ENCODE data around the gene KIF6.

Gene KIF6

DNA sequence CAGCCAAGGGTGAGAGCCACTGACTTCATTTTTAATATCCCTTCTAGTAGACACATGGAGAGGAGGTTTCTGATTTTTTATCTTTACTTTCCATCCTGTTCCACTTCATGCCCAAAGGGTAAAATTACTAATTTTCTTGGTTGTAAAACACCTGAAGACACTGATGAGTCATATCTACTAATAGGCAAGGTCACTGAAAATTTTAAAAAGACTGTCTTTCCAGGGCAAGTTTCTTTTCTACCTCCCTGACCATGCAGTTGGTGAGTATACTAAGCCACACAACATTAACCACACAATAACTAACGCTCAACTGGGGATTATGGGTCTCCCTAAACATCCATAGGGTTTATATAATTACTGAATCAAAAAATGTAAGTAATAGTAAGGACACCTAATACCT is 109.6 kb downstream of the KIF6 start:
- Histone ChIP-seq H3K27ac (ENCODE audit: extremely low read depth, low read depth, low read length) (no peak overlapping the region), H3K4me3 (ENCODE audit: low read depth, low read length) (no peak overlapping the region), H3K4me1 (ENCODE audit: control insufficient read depth, insufficient read depth, low read length) (no peaks in the 10 kb centered on the region), H3K36me3 (ENCODE audit: control insufficient read depth in 2 of 2, insufficient read depth in 1 of 2, low read length in 2 of 2) (no peaks in the 10 kb centered on the region), H3K9me3 (ENCODE audit: control insufficient read depth, insufficient read depth, low read depth, low read length) (no peaks in the 10 kb centered on the region)
- CTCF ChIA-PET = no interaction called here
- POLR2A ChIA-PET = no interaction called here
- TF ChIP-seq MEIS1 (CRISPR knock-in tag; IDR thresholded peaks at IDR 0.05; ENCODE audit: borderline replicate concordance) = no peak

DNA sequence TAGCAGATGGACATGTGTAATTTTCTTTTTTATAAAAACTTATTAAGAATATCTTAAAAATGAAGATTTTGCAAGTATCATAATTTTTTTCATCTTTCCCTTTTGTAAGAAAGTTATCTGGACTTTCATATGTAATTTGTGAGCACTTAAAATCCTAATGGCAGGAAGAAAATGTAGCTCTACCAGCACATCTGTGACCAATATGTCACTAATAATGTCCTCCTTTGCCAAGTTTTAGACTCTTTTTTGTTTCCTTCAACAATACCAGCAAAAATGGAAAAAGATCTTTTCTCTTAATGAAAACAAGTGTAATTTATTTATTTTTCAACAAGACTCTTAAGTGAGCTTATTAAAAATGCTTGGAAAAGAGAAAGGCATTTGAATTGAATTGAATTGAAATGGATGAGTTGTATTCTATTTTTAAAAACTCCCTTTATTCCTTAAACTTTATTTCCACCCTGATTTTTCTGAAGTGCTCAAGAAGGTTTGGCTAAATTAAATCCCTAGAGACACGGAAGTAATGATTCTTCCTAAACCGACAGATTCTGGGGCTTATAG is 110.7 kb downstream of the KIF6 start:
- CTCF ChIA-PET = interaction anchor here (0.5 kb wide), 1 partner anchor 1280 kb away, joined by 5 read pairs; no protein-coding TSS in a partner anchor
- no peaks in the 10 kb centered on the region for H3K4me1 ChIP-seq (ENCODE audit: control insufficient read depth, insufficient read depth, low read length)
- H3K36me3 ChIP-seq (ENCODE audit: control insufficient read depth in 2 of 2, insufficient read depth in 1 of 2, low read length in 2 of 2) = no peaks in the 10 kb centered on the region
- H3K27ac ChIP-seq (ENCODE audit: extremely low read depth, low read depth, low read length) = no peak overlapping the region
- H3K9me3 ChIP-seq (ENCODE audit: control insufficient read depth, insufficient read depth, low read depth, low read length) = no peaks in the 10 kb centered on the region
- no peak overlapping the region for H3K4me3 ChIP-seq (ENCODE audit: low read depth, low read length)
- TF ChIP-seq ZNF768 (tag by site-specific recombination; IDR thresholded peaks at IDR 0.05) = no peak
- no peak for TF ChIP-seq ZNF677 (tag by site-specific recombination; IDR thresholded peaks at IDR 0.05)
- no peak for TF ChIP-seq ZNF2 (tag by site-specific recombination; IDR thresholded peaks at IDR 0.05)
- TF ChIP-seq ZFP37 (tag by site-specific recombination; IDR thresholded peaks at IDR 0.05) = no peak
- TF ChIP-seq ZNF596 (tag by site-specific recombination; IDR thresholded peaks at IDR 0.05) = no peak
- no peak for TF ChIP-seq YY1 (tag by site-specific recombination; IDR thresholded peaks at IDR 0.05)
- no peak for TF ChIP-seq ZNF223 (tag by site-specific recombination; IDR thresholded peaks at IDR 0.05)
- TF ChIP-seq ZNF133 (tag by site-specific recombination; IDR thresholded peaks at IDR 0.05) = no peak
- TF ChIP-seq ZNF311 (tag by site-specific recombination; IDR thresholded peaks at IDR 0.05; ENCODE audit: borderline replicate concordance) = no peak
- TF ChIP-seq ZNF423 (tag by site-specific recombination; IDR thresholded peaks at IDR 0.05) = no peak
- no peak for TF ChIP-seq REPIN1 (tag by site-specific recombination; IDR thresholded peaks at IDR 0.05; ENCODE audit: low read depth)
- no peak for TF ChIP-seq IKZF3 (tag by site-specific recombination; IDR thresholded peaks at IDR 0.05)
- no peak for TF ChIP-seq ZNF629 (tag by site-specific recombination; IDR thresholded peaks at IDR 0.05)
- TF ChIP-seq KLF1 (tag by site-specific recombination; IDR thresholded peaks at IDR 0.05) = no peak
- TF ChIP-seq, protein P1, sequence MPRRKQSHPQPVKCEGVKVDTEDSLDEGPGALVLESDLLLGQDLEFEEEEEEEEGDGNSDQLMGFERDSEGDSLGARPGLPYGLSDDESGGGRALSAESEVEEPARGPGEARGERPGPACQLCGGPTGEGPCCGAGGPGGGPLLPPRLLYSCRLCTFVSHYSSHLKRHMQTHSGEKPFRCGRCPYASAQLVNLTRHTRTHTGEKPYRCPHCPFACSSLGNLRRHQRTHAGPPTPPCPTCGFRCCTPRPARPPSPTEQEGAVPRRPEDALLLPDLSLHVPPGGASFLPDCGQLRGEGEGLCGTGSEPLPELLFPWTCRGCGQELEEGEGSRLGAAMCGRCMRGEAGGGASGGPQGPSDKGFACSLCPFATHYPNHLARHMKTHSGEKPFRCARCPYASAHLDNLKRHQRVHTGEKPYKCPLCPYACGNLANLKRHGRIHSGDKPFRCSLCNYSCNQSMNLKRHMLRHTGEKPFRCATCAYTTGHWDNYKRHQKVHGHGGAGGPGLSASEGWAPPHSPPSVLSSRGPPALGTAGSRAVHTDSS (tag by site-specific recombination; IDR thresholded peaks at IDR 0.05) = no peak
- no peak for TF ChIP-seq ZNF184 (tag by site-specific recombination; IDR thresholded peaks at IDR 0.05)
- no peak for TF ChIP-seq ZNF776 (tag by site-specific recombination; IDR thresholded peaks at IDR 0.05; ENCODE audit: borderline replicate concordance)
- POLR2A ChIA-PET = no interaction called here

DNA sequence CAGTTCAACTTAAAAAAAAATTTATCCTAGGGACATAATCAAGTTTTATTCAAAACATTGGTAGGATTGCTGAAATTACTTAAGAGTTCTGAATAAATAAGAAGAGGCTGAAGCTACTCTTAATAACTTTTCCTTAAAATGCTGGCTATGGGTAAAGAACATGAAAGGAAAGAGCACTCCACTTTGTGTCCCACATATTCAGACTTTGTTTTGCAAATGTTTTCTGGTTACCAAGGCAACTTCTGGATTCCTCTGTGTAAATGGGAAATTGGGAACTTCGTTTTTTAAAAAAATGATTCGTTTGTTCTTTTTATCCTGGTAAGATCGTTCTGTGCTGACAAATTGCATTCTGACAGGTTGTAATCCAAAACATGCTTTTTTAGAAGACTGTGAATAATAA is 115.0 kb downstream of the KIF6 start:
- H3K36me3 ChIP-seq (ENCODE audit: control insufficient read depth in 2 of 2, insufficient read depth in 1 of 2, low read length in 2 of 2) = no peaks in the 10 kb centered on the region
- H3K4me1 ChIP-seq (ENCODE audit: control insufficient read depth, insufficient read depth, low read length) = no peaks in the 10 kb centered on the region
- H3K27ac ChIP-seq (ENCODE audit: extremely low read depth, low read depth, low read length) = no peak overlapping the region
- no peak overlapping the region for H3K4me3 ChIP-seq (ENCODE audit: low read depth, low read length)
- ChIA-PET CTCF (no interaction called here), POLR2A (no interaction called here)
- H3K9me3 ChIP-seq (ENCODE audit: control insufficient read depth, insufficient read depth, low read depth, low read length) = no peaks in the 10 kb centered on the region
- TF ChIP-seq YY1 (tag by site-specific recombination; IDR thresholded peaks at IDR 0.05) (no peak), ZNF394 (tag by site-specific recombination; IDR thresholded peaks at IDR 0.05; ENCODE audit: borderline replicate concordance) (no peak)
